ENCODE data around the gene SHH. TPM values are rescaled to one million over a fixed set of nuclear protein-coding genes. Genes with fewer than 3 reads are reported as not detected.

Gene SHH
- total and polyA plus RNA-seq, 2 of the 13 experiments (the other 11 are each of a cell fraction or from before 2014, with no cell fraction given): 1.9 to 3.4 TPM

- TF ChIP-seq HBP1 (CRISPR knock-in tag; IDR thresholded peaks at IDR 0.05; ENCODE audit: low read depth): no peak
- TF ChIP-seq NR1H2 (CRISPR knock-in tag; IDR thresholded peaks at IDR 0.05; ENCODE audit: borderline replicate concordance, low read depth): no peak
- TF ChIP-seq FIP1L1 (IDR thresholded peaks at IDR 0.05; ENCODE audit: borderline replicate concordance, insufficient read depth, low read depth, low read length): no peak
- no peak for TF ChIP-seq ZNF234 (CRISPR knock-in tag; conservative IDR thresholded peaks at IDR 0.05)
- TF ChIP-seq ZNF430 (CRISPR knock-in tag; IDR thresholded peaks at IDR 0.05): no peak
- no peak for TF ChIP-seq SMC3 (IDR thresholded peaks at IDR 0.05; ENCODE audit: low read length)
- TF ChIP-seq ZBTB39 (CRISPR knock-in tag; IDR thresholded peaks at IDR 0.05): no peak
- TF ChIP-seq ZNF333 (CRISPR knock-in tag; IDR thresholded peaks at IDR 0.05; ENCODE audit: borderline replicate concordance): no peak; the same call in 1 of the 2 replicates
- no peak for TF ChIP-seq SMAD3 (CRISPR knock-in tag; IDR thresholded peaks at IDR 0.05)
- no peak for TF ChIP-seq PHB2 (IDR thresholded peaks at IDR 0.05; ENCODE audit: partially characterized antibody)
Observed at GRCh38 chr7:155808549-155809331, 3.5 kb downstream of the SHH start (continued).

All from HepG2 (cell line).